HepG2 (cell line): ENCODE data around the gene TMCC1. TPM values are rescaled to one million over a fixed set of nuclear protein-coding genes. Genes with fewer than 3 reads are reported as not detected.

Source experiments
- ATAC-seq: fragments of 200-7000 bp; cut with Tn5 transposase; 3 replicates; pipeline ENCODE4 v1.9.1; 2020; ENCODE audit warnings: mild to moderate bottlenecking, moderate library complexity
- BruUV-seq: library from RNA; stranded (reverse); fragments of 400-500 nt; replicated peaks from 2 replicates; lab custom pipeline; 2021; lab: Mats Ljungman, UMichigan
- CTCF ChIA-PET: fragments of 300-600 bp; formaldehyde crosslinking; extraction: SDS; loops from one replicate; lab custom pipeline; 2021; ENCODE audit warnings: low total read pairs, inconsistent platforms, low intra/inter-chr PET ratio; lab: Yijun Ruan, JAX
- POLR2A ChIA-PET: fragments of 350-600 bp; sonication (Branson Sonifier 250); formaldehyde crosslinking; loops from one replicate; lab custom pipeline; 2020; ENCODE audit warnings: antibody characterized with exemption, inconsistent platforms; lab: Yijun Ruan, JAX
- DNase-seq: peaks from one replicate; pipeline ENCODE4 v3.0.0-alpha.2; 2015; ENCODE audit warnings: low spot score
- FAIRE-seq: peaks from 3 replicates; lab custom pipeline; 2011; peaks lifted over from hg19 to GRCh38; lab: Jason Lieb, UNC
- H2AFZ ChIP-seq: one replicate; pipeline ENCODE4 v1.6.1; 2011; ENCODE audit warnings: low read length, inconsistent platforms
- H3K27ac ChIP-seq: fragments of 300-600 bp; 3 replicates; pipeline ENCODE4 v1.8.0; 2011; ENCODE audit warnings: mixed run types, mild to moderate bottlenecking, mixed read lengths, low read length, inconsistent platforms; ENCODE audit not compliant: insufficient read depth; ENCODE audit errors: extremely low read length
- H3K27me3 ChIP-seq, 2 experiments: fragments of 200-600 bp in 1 of 2; 2 replicates in 1 of 2; 3 replicates in 1 of 2; pipeline versions ENCODE4 v1.6.0 to v1.8.0; 2011; ENCODE audit warnings: low read length in 2 of 2, mild to moderate bottlenecking in 2 of 2, moderate library complexity in 2 of 2, inconsistent platforms in 1 of 2; ENCODE audit not compliant: insufficient read depth in 2 of 2, control insufficient read depth in 1 of 2
- H3K36me3 ChIP-seq, 2 experiments: fragments of 200-600 bp in 1 of 2; replicated peaks in 1 of 2; 2 replicates in 1 of 2; 3 replicates in 1 of 2; pipeline versions ENCODE4 v1.5.1 to v1.8.0; 2011; ENCODE audit warnings: low read length in 2 of 2, inconsistent platforms in 1 of 2; ENCODE audit not compliant: insufficient read depth in 2 of 2, control insufficient read depth in 1 of 2
- H3K4me1 ChIP-seq: 2 replicates; pipeline ENCODE4 v1.5.1; 2012; ENCODE audit warnings: low read length, inconsistent platforms; ENCODE audit not compliant: insufficient read depth
- H3K4me2 ChIP-seq: 2 replicates; pipeline ENCODE4 v1.6.0; 2011; ENCODE audit warnings: low read depth, low read length, inconsistent platforms
- H3K4me3 ChIP-seq, 3 experiments: fragments of 200-600 bp in 1 of 3; sonication (generic), shearing (Covaris generic) in 1 of 3; replicated peaks in 1 of 3; 2 replicates each; pipeline ENCODE4 v1.5.1; 2011 to 2016; ENCODE audit warnings: low read length in 3 of 3, inconsistent platforms in 2 of 3, low read depth in 2 of 3, mild to moderate bottlenecking in 2 of 3, control low read depth in 1 of 3, mixed read lengths in 1 of 3; ENCODE audit not compliant: insufficient read depth in 1 of 3
- H3K79me2 ChIP-seq: one replicate; pipeline ENCODE4 v1.6.1; 2011; ENCODE audit warnings: low read length, inconsistent platforms; ENCODE audit not compliant: insufficient read depth
- H3K9ac ChIP-seq: 2 replicates; pipeline ENCODE4 v1.6.0; 2011; ENCODE audit warnings: mild to moderate bottlenecking, low read depth, low read length, inconsistent platforms; ENCODE audit not compliant: insufficient read depth
- H3K9me3 ChIP-seq: 2 replicates; pipeline ENCODE4 v1.5.1; 2012; ENCODE audit warnings: mild to moderate bottlenecking, low read length
- H4K20me1 ChIP-seq: 2 replicates; pipeline ENCODE4 v1.6.0; 2011; ENCODE audit warnings: inconsistent platforms, mild to moderate bottlenecking, low read length, moderate library complexity; ENCODE audit not compliant: insufficient read depth
- AHR ChIP-seq: IDR thresholded peaks from 2 replicates; pipeline ENCODE4 v1.6.1; 2018; ENCODE audit warnings: missing genetic modification reagents, missing compliant biosample characterization
- ELF3 ChIP-seq: IDR thresholded peaks from 2 replicates; pipeline ENCODE4 v1.6.1; 2016; ENCODE audit warnings: missing genetic modification reagents, missing compliant biosample characterization
- JUND ChIP-seq: sonication (generic); formaldehyde crosslinking; IDR thresholded peaks from 2 replicates; pipeline ENCODE4 v1.8.0; 2022; ENCODE audit warnings: mild to moderate bottlenecking, missing genetic modification reagents
- KDM1A ChIP-seq: IDR thresholded peaks from 2 replicates; pipeline ENCODE4 v1.6.1; 2016; ENCODE audit warnings: missing compliant biosample characterization
- MAFF ChIP-seq: IDR thresholded peaks from 2 replicates; pipeline ENCODE4 v1.6.1; 2011; ENCODE audit warnings: low read depth, low read length, improper control_type of control experiment
- NFRKB ChIP-seq: fragments of 450-650 bp; IDR thresholded peaks from 2 replicates; pipeline ENCODE4 v1.6.1; 2017
- TCF7L2 ChIP-seq: IDR thresholded peaks from 2 replicates; pipeline ENCODE4 v1.6.1; 2011; ENCODE audit warnings: mild to moderate bottlenecking, low read depth, low read length, moderate library complexity
- ZNF143 ChIP-seq: sonication (generic); formaldehyde crosslinking; IDR thresholded peaks from 2 replicates; pipeline ENCODE4 v1.4.0; 2020; ENCODE audit warnings: missing genetic modification reagents
- ZNF20 ChIP-seq: sonication (generic); formaldehyde crosslinking; IDR thresholded peaks from 2 replicates; pipeline ENCODE4 v1.4.0; 2020; ENCODE audit warnings: mild to moderate bottlenecking, moderate library complexity, missing genetic modification reagents
- ZNF354B ChIP-seq: sonication (generic); formaldehyde crosslinking; IDR thresholded peaks from 2 replicates; pipeline ENCODE4 v1.8.0; 2022; ENCODE audit warnings: mild to moderate bottlenecking, missing genetic modification reagents
- ZNF660 ChIP-seq: sonication (generic); formaldehyde crosslinking; IDR thresholded peaks from 2 replicates; pipeline ENCODE4 v1.5.1; 2020; ENCODE audit warnings: mild to moderate bottlenecking, low read depth, missing genetic modification reagents, borderline replicate concordance
- ZNF878 ChIP-seq: sonication (generic); formaldehyde crosslinking; IDR thresholded peaks from 2 replicates; pipeline ENCODE4 v1.8.1; 2023; ENCODE audit warnings: mild to moderate bottlenecking, missing genetic modification reagents, moderate library complexity
- ZSCAN22 ChIP-seq: sonication (generic); formaldehyde crosslinking; IDR thresholded peaks from 2 replicates; pipeline ENCODE4 v1.4.0; 2020; ENCODE audit warnings: mild to moderate bottlenecking, missing genetic modification reagents
- WGBS: methylation state at CpG from one replicate; pipeline ENCODE4 v1.1.6; 2017; ENCODE audit warnings: low lambda C conversion rate; 5-methylcytosine and 5-hydroxymethylcytosine counted together
- in situ Hi-C: cut with HindIII; loops from 2 replicates; pipeline ENCODE4 v1.10.0; 2017; ENCODE audit warnings: low pct_unique_long_range_greater_than_20kb; ENCODE audit not compliant: extremely low pct_ligation_motif_present
- intact Hi-C: fragments of 100-400 bp; cut with micrococcal nuclease; formaldehyde crosslinking; loops from one replicate; pipeline ENCODE4 v1.10.0; 2022; ENCODE audit not compliant: unreplicated experiment
- polyA plus RNA-seq, 8 experiments: library from polyadenylated mRNA; depleted of rRNA in 3 of 8; stranded (reverse) in 7 of 8; unstranded in 1 of 8; fragments of >200 nt; fragmentation: Illumina TruSeq in 4 of 8; extraction: Trizol in 4 of 8; gene quantifications; 2 replicates each; pipeline versions ENCODE4 v1.2.1 to v1.2.3, GENCODE V29; 2011 to 2016; ENCODE audit warnings: low read depth in 4 of 8, missing spikeins in 1 of 8, mixed read lengths in 1 of 8; ENCODE audit not compliant: insufficient read depth in 1 of 8
- total RNA-seq, 5 experiments: library from RNA; depleted of rRNA; stranded (reverse); fragments of >200 nt; fragmentation: Illumina TruSeq; extraction: Trizol; gene quantifications; 2 replicates each; pipeline ENCODE4 v1.2.3, GENCODE V29; 2016; ENCODE audit warnings: low read depth in 1 of 5
- TF ChIP-seq, protein P1 (sequence below): sonication (generic); formaldehyde crosslinking; IDR thresholded peaks from 2 replicates; pipeline ENCODE4 v1.4.0; 2020; ENCODE audit warnings: missing genetic modification reagents
- TF ChIP-seq, protein P2 (sequence below): sonication (generic); formaldehyde crosslinking; IDR thresholded peaks from 2 replicates; pipeline ENCODE4 v1.4.0; 2020; ENCODE audit warnings: mild to moderate bottlenecking, missing genetic modification reagents
- TF ChIP-seq, protein P3 (sequence below), 2 experiments: sonication (generic) in 1 of 2; formaldehyde crosslinking in 1 of 2; IDR thresholded peaks; 2 replicates each; pipeline versions ENCODE4 v1.4.0 to v1.6.1; 2016 to 2020; ENCODE audit warnings: borderline replicate concordance in 1 of 2, low read depth in 1 of 2, mild to moderate bottlenecking in 1 of 2, missing genetic modification reagents in 1 of 2

Gene TMCC1
- total and polyA plus RNA-seq, 2 of the 13 experiments (the other 11 are each of a cell fraction or from before 2014, with no cell fraction given): 12.1 to 264 TPM

DNA sequence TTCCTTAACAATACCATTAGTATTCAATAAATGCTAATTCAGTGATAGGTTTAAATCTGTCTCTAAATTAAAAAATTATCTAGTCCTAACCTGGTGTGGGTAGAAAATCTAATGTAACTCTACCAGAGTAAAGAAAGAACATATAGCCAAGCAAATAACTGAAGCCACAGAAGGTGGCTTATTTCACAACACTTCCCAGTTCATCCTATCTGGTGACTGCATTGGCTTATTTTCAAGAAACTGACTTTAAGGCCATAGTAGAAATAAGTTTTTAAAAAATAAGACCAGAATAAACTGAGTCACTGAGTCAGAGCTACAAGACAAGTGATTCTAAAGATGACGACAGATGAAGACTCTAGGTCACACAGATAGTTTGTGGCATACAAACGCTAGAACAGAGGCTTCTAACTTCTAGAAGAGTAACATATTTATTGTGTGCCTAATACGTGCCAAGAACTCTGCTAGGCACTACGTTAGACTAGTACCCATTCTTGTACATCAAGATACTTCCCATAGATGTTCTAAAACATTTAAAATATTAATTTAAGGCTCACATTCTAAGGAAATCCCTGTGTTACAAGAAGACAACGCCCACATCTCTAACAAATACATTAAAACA is 25.9 kb downstream of the TMCC1 start:
- H3K4me1 ChIP-seq: peaks cover 6% of the 10 kb centered on the region; the same call in 1 of the 2 replicates
- H3K9me3 ChIP-seq: no peaks in the 10 kb centered on the region
- FAIRE-seq (no peak), DNase-seq (no peak), ATAC-seq (no peak)
- in situ Hi-C loops (no loop called here), intact Hi-C loops (no loop called here)
- H4K20me1 ChIP-seq: no peaks in the 10 kb centered on the region
- H3K27ac ChIP-seq: no peak overlapping the region
- ChIA-PET POLR2A (no interaction called here), CTCF (no interaction called here)
- TF ChIP-seq KDM1A (CRISPR knock-in tag) (no peak), ZNF354B (CRISPR knock-in tag) (no peak), MAFF (no peak), NFRKB (no peak), ZNF878 (CRISPR knock-in tag) (no peak), ELF3 (CRISPR knock-in tag) (no peak), ZNF660 (CRISPR knock-in tag) (no peak), ZNF20 (CRISPR knock-in tag) (no peak), JUND (CRISPR knock-in tag) (no peak), TCF7L2 (no peak), AHR (CRISPR knock-in tag) (no peak), ZNF143 (CRISPR knock-in tag) (no peak), ZSCAN22 (CRISPR knock-in tag) (no peak)
- TF ChIP-seq, protein P1, sequence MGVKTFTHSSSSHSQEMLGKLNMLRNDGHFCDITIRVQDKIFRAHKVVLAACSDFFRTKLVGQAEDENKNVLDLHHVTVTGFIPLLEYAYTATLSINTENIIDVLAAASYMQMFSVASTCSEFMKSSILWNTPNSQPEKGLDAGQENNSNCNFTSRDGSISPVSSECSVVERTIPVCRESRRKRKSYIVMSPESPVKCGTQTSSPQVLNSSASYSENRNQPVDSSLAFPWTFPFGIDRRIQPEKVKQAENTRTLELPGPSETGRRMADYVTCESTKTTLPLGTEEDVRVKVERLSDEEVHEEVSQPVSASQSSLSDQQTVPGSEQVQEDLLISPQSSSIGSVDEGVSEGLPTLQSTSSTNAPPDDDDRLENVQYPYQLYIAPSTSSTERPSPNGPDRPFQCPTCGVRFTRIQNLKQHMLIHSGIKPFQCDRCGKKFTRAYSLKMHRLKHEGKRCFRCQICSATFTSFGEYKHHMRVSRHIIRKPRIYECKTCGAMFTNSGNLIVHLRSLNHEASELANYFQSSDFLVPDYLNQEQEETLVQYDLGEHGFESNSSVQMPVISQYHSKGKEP (CRISPR knock-in tag): no peak
- TF ChIP-seq, protein P2, sequence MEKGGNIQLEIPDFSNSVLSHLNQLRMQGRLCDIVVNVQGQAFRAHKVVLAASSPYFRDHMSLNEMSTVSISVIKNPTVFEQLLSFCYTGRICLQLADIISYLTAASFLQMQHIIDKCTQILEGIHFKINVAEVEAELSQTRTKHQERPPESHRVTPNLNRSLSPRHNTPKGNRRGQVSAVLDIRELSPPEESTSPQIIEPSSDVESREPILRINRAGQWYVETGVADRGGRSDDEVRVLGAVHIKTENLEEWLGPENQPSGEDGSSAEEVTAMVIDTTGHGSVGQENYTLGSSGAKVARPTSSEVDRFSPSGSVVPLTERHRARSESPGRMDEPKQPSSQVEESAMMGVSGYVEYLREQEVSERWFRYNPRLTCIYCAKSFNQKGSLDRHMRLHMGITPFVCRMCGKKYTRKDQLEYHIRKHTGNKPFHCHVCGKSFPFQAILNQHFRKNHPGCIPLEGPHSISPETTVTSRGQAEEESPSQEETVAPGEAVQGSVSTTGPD (CRISPR knock-in tag): no peak
- TF ChIP-seq, protein P3, sequence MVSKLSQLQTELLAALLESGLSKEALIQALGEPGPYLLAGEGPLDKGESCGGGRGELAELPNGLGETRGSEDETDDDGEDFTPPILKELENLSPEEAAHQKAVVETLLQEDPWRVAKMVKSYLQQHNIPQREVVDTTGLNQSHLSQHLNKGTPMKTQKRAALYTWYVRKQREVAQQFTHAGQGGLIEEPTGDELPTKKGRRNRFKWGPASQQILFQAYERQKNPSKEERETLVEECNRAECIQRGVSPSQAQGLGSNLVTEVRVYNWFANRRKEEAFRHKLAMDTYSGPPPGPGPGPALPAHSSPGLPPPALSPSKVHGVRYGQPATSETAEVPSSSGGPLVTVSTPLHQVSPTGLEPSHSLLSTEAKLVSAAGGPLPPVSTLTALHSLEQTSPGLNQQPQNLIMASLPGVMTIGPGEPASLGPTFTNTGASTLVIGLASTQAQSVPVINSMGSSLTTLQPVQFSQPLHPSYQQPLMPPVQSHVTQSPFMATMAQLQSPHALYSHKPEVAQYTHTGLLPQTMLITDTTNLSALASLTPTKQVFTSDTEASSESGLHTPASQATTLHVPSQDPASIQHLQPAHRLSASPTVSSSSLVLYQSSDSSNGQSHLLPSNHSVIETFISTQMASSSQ (IDR thresholded peaks at IDR 0.05; ENCODE audit: low read depth): no peak
- TF ChIP-seq, protein P3 (CRISPR knock-in tag; IDR thresholded peaks at IDR 0.05; ENCODE audit: borderline replicate concordance): no peak
- H3K79me2 ChIP-seq: peaks cover 12% of the 10 kb centered on the region
- 95% methylated on average over 5 of the region's 5 CpGs for WGBS
- no peaks in the 10 kb centered on the region for H3K27me3 ChIP-seq
- no peak overlapping the region for H3K4me3 ChIP-seq
- no TSS peak for BruUV-seq
- no peak overlapping the region for H3K9ac ChIP-seq
- peaks cover 0 to 6% of the 10 kb centered on the region in 2 experiments; a peak in 2 of 5 replicates for H3K36me3 ChIP-seq
- no peak overlapping the region for H3K4me2 ChIP-seq
- no peak overlapping the region for H2AFZ ChIP-seq
